GM12891 (cell line): Measurements from ENCODE around the gene ORC1.

ENCODE experiments used
- DNase-seq: peaks from one replicate; pipeline ENCODE4 v3.0.0; 2011; ENCODE audit warnings: low spot score; ENCODE audit not compliant: insufficient read length
- FAIRE-seq: peaks from 2 replicates; lab custom pipeline; 2011; peaks lifted over from hg19 to GRCh38; lab: Jason Lieb, UNC
- PAX5 ChIP-seq: IDR thresholded peaks from 2 replicates; pipeline ENCODE4 v1.6.1; 2011; ENCODE audit warnings: low read length, moderate library complexity, mild to moderate bottlenecking; ENCODE audit not compliant: insufficient read depth, severe bottlenecking
- POLR2A ChIP-seq: IDR thresholded peaks from 2 replicates; pipeline ENCODE4 v1.6.1; 2011; ENCODE audit warnings: low read depth, low read length, control low read depth
- POLR2AphosphoS5 ChIP-seq: IDR thresholded peaks from 2 replicates; pipeline ENCODE4 v1.6.1; 2011; ENCODE audit warnings: low read depth, low read length, control low read depth
- POU2F2 ChIP-seq: IDR thresholded peaks from 2 replicates; pipeline ENCODE4 v1.6.1; 2011; ENCODE audit warnings: low read depth, mild to moderate bottlenecking, control low read depth, low read length, moderate library complexity
- SPI1 ChIP-seq: IDR thresholded peaks from 2 replicates; pipeline ENCODE4 v1.6.1; 2011; ENCODE audit warnings: low read depth, low read length, control low read depth
- TAF1 ChIP-seq: IDR thresholded peaks from 2 replicates; pipeline ENCODE4 v1.6.1; 2011; ENCODE audit warnings: low read depth, low read length, control low read depth

Gene ORC1

GRCh38 chr1:52323731-52324130, 80.5 kb downstream of the ORC1 start:
- no peak for TF ChIP-seq PAX5
- TF ChIP-seq POU2F2 = no peak
- TF ChIP-seq POLR2A = no peak
- no peak for TF ChIP-seq SPI1
- TF ChIP-seq POLR2AphosphoS5 = no peak
- no peak for TF ChIP-seq TAF1
- FAIRE-seq (no peak), DNase-seq (no peak)
